Esophagus squamous epithelium (tissue), 4 donors: Measurements from ENCODE around the gene ANKLE1.

Experiments
- CTCF ChIP-seq, 6 experiments: fragments of 450-650 bp in 4 of 6; fragments of 200-600 bp in 2 of 6; sonication (generic) in 2 of 6; IDR thresholded peaks; one replicate each; pipeline ENCODE4 v1.5.1; 2016 to 2019; ENCODE audit warnings: antibody characterized with exemption in 6 of 6, mild to moderate bottlenecking in 4 of 6, moderate library complexity in 4 of 6
- POLR2A ChIP-seq, 4 donors: fragments of 450-650 bp; IDR thresholded peaks; one replicate each; pipeline ENCODE4 v1.6.1; 2017; ENCODE audit warnings: antibody characterized with exemption in 4 of 4, mild to moderate bottlenecking in 4 of 4, moderate library complexity in 3 of 4

GRCh38 chr19:17285415-17286135, 3.9 kb downstream of the ANKLE1 start:
- no peak for TF ChIP-seq CTCF (IDR thresholded peaks at IDR 0.05)
- TF ChIP-seq POLR2A (IDR thresholded peaks at IDR 0.05): no peak
